Esophagus squamous epithelium (tissue), 4 donors: ENCODE results near the gene MT1F.

Experiments
- POLR2A ChIP-seq, 4 donors: fragments of 450-650 bp; IDR thresholded peaks; one replicate each; pipeline ENCODE4 v1.6.1; 2017; ENCODE audit warnings: antibody characterized with exemption in 4 of 4, mild to moderate bottlenecking in 4 of 4, moderate library complexity in 3 of 4
- TF ChIP-seq, protein P1 (sequence below), 6 experiments: fragments of 450-650 bp in 4 of 6; fragments of 200-600 bp in 2 of 6; sonication (generic) in 2 of 6; IDR thresholded peaks; one replicate each; pipeline ENCODE4 v1.5.1; 2016 to 2019; ENCODE audit warnings: antibody characterized with exemption in 6 of 6, mild to moderate bottlenecking in 4 of 6, moderate library complexity in 4 of 6

DNA sequence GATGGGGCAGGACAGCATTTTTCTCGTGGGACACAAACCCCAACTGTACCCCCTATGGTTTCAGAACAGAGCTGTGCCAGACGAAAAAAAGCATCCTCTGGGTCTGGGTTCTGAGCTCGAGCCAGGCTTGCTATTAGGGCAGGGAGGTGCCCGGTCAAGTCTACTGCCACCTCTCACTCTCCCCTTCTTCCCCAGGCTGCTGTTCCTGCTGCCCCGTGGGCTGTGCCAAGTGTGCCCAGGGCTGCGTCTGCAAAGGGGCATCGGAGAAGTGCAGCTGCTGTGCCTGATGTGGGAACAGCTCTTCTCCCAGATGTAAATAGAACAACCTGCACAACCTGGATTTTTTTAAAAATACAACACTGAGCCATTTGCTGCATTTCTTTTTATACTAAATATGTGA is 31.1 kb upstream of the MT1F start:
- TF ChIP-seq, protein P1, sequence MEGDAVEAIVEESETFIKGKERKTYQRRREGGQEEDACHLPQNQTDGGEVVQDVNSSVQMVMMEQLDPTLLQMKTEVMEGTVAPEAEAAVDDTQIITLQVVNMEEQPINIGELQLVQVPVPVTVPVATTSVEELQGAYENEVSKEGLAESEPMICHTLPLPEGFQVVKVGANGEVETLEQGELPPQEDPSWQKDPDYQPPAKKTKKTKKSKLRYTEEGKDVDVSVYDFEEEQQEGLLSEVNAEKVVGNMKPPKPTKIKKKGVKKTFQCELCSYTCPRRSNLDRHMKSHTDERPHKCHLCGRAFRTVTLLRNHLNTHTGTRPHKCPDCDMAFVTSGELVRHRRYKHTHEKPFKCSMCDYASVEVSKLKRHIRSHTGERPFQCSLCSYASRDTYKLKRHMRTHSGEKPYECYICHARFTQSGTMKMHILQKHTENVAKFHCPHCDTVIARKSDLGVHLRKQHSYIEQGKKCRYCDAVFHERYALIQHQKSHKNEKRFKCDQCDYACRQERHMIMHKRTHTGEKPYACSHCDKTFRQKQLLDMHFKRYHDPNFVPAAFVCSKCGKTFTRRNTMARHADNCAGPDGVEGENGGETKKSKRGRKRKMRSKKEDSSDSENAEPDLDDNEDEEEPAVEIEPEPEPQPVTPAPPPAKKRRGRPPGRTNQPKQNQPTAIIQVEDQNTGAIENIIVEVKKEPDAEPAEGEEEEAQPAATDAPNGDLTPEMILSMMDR (IDR thresholded peaks at IDR 0.05) = no peak
- no peak for TF ChIP-seq POLR2A (IDR thresholded peaks at IDR 0.05)
